Posterior cingulate gyrus (tissue), 11 donors: Measurements from ENCODE around the gene TK1.
"Not testable (repeated sequence)": the region's sequence is repeated elsewhere in the genome, so short reads cannot be mapped to it uniquely, and the experiment has no call there.

Source experiments
- DNase-seq, 10 donors: peaks; one replicate each; pipeline versions ENCODE4 v3.0.0 to v3.0.0-alpha.2; 2020 to 2021; ENCODE audit warnings: mixed read lengths in 3 of 10
- intact Hi-C: fragments of 100-400 bp; cut with DNase I; formaldehyde crosslinking; loops from one replicate; pipeline ENCODE4 v1.15.1; 2023

TK1 gene

GRCh38 chr17:78186692-78187595 lies at the start of gene TK1, which contains the start of gene AFMID:
TK1 (minus strand) TSS chr17:78187052; CDS start chr17:78186994, 58 bp downstream.
AFMID (plus strand) TSS chr17:78187362; CDS start chr17:78187371, 9 bp downstream.
- peak; percentile 92 to 100 (median 97) for DNase-seq
- intact Hi-C loops: no loop called here

GRCh38 chr17:78235885-78236284 lies 49.0 kb upstream of the TK1 start:
- peak in 2 of 10 donors; percentile 37 to 69 for DNase-seq
- intact Hi-C loops: no loop called here

- intact Hi-C loops: not testable (repeated sequence)
- peak in 8 of 10 donors; percentile 61 to 97 (median 76) for DNase-seq
These were observed 48.2 kb upstream of the TK1 start for GRCh38 chr17:78235022-78235421.

GRCh38 chr17:78234261-78234865 lies 47.5 kb upstream of the TK1 start:
- intact Hi-C loops: no loop called here
- peak in 2 of 10 donors; percentile 59 to 80 for DNase-seq

- peak in 3 of 10 donors; percentile 21 to 81 (median 27) for DNase-seq
These were observed 46.8 kb upstream of the TK1 start for GRCh38 chr17:78233678-78234077.

GRCh38 chr17:78232859-78233173 lies 46.0 kb upstream of the TK1 start:
- intact Hi-C loops: no loop called here
- peak in 2 of 10 donors; percentile 19 to 63 for DNase-seq

More at GRCh38 chr17:78233678-78234077, 46.8 kb upstream of the TK1 start:
- intact Hi-C loops: no loop called here

- intact Hi-C loops: no loop called here
- DNase-seq: peak in 4 of 10 donors; percentile 22 to 84 (median 56)
These were observed 45.4 kb upstream of the TK1 start for GRCh38 chr17:78231991-78232858.

GRCh38 chr17:78230996-78231935 lies 44.4 kb upstream of the TK1 start, which contains the start of gene TMEM235:
TMEM235 (plus strand) TSS chr17:78231631; CDS start chr17:78232024, 393 bp downstream.
- intact Hi-C loops: no loop called here
- DNase-seq: peak in 4 of 10 donors; percentile 54 to 90 (median 67)

GRCh38 chr17:78230252-78230962 lies 43.6 kb upstream of the TK1 start:
- DNase-seq: peak in 2 of 10 donors; percentile 15 to 39
- intact Hi-C loops: no loop called here

- intact Hi-C loops: no loop called here
- DNase-seq: peak in 1 of 10 donors; percentile 12
These were observed 41.3 kb upstream of the TK1 start for GRCh38 chr17:78228176-78228575.

- intact Hi-C loops: no loop called here
- peak in 6 of 10 donors; percentile 32 to 95 (median 64) for DNase-seq
These were observed 40.6 kb upstream of the TK1 start for GRCh38 chr17:78227455-78227916.

GRCh38 chr17:78226759-78227454 lies 40.1 kb upstream of the TK1 start:
- intact Hi-C loops: no loop called here

GRCh38 chr17:78226055-78226758 lies 39.4 kb upstream of the TK1 start:
- DNase-seq: peak in 1 of 10 donors; percentile 22
- intact Hi-C loops: no loop called here

More at GRCh38 chr17:78226759-78227454, 40.1 kb upstream of the TK1 start:
- DNase-seq: peak in 1 of 10 donors; percentile 57

GRCh38 chr17:78225088-78225865 lies 38.4 kb upstream of the TK1 start:
- intact Hi-C loops: no loop called here
- DNase-seq: peak in 2 of 10 donors; percentile 52 to 54

GRCh38 chr17:78224231-78225087 lies 37.6 kb upstream of the TK1 start:
- peak in 4 of 10 donors; percentile 46 to 88 (median 76) for DNase-seq
- intact Hi-C loops: no loop called here
